GM10248 (cell line): Measurements from ENCODE around the gene TTC1.

Experiments
- CTCF ChIA-PET: fragments of 300-600 bp; sonication (Branson Sonifier 250); formaldehyde crosslinking; extraction: SDS; loops from one replicate; lab custom pipeline; 2021; ENCODE audit warnings: antibody characterized with exemption; lab: Yijun Ruan, JAX
- POLR2A ChIA-PET: fragments of 350-650 bp; sonication (Branson Sonifier 250); formaldehyde crosslinking; extraction: SDS; loops from one replicate; lab custom pipeline; 2020; ENCODE audit warnings: antibody characterized with exemption; lab: Yijun Ruan, JAX
- DNase-seq: peaks from one replicate; pipeline ENCODE4 v3.0.0; 2012; ENCODE audit errors: extremely low spot score
- CTCF ChIP-seq: IDR thresholded peaks from 2 replicates; pipeline ENCODE4 v1.5.1; 2012; ENCODE audit warnings: mild to moderate bottlenecking, low read depth; ENCODE audit errors: extremely low read depth, missing control alignments, control extremely low read depth

The TTC1 gene

GRCh38 chr5:160092514-160092913, 83.6 kb downstream of the TTC1 start:
- no peak for DNase-seq
- no peak for TF ChIP-seq CTCF
- ChIA-PET CTCF (interaction anchor here (0.7 to 3.9 kb wide), 5 partner anchors 8 to 253 kb away, joined by 3 to 18 read pairs (median 8); no protein-coding TSS in a partner anchor), POLR2A (no interaction called here)

GRCh38 chr5:160092960-160093707, 84.2 kb downstream of the TTC1 start:
- CTCF ChIA-PET: interaction anchor here (0.7 to 2.9 kb wide), 2 partner anchors 10 to 12 kb away, joined by 3 to 14 read pairs; no protein-coding TSS in a partner anchor
- no peak for TF ChIP-seq CTCF
- POLR2A ChIA-PET: no interaction called here
- peak; percentile 58 for DNase-seq

- TF ChIP-seq CTCF: no peak
- POLR2A ChIA-PET: no interaction called here
- no peak for DNase-seq
- CTCF ChIA-PET: no interaction called here
These were observed 87.2 kb downstream of the TTC1 start for GRCh38 chr5:160096178-160096577.

- DNase-seq: no peak
- ChIA-PET POLR2A (no interaction called here), CTCF (interaction anchor here (1.2 kb wide), 1 partner anchor 9 kb away, joined by 3 read pairs; no protein-coding TSS in a partner anchor)
- TF ChIP-seq CTCF: no peak
These were observed 89.1 kb downstream of the TTC1 start for GRCh38 chr5:160097991-160098390.

GRCh38 chr5:160105686-160106360, 96.9 kb downstream of the TTC1 start:
- TF ChIP-seq CTCF: no peak
- peak; percentile 50 for DNase-seq
- ChIA-PET CTCF (interaction anchor here (2.8 kb wide), 1 partner anchor 25 kb away, joined by 11 read pairs; no protein-coding TSS in a partner anchor), POLR2A (no interaction called here)

GRCh38 chr5:160108124-160108523, 99.2 kb downstream of the TTC1 start:
- DNase-seq: no peak
- no peak for TF ChIP-seq CTCF
- CTCF ChIA-PET: interaction anchor here (0.7 to 2.8 kb wide), 4 partner anchors 27 to 273 kb away, joined by 3 to 11 read pairs (median 3); no protein-coding TSS in a partner anchor
- POLR2A ChIA-PET: interaction anchor here (0.6 kb wide), 1 partner anchor 54 kb away, joined by 10 read pairs; no protein-coding TSS in a partner anchor
